ENCODE data around the gene ZFP30. TPM values are rescaled to one million over a fixed set of nuclear protein-coding genes. Genes with fewer than 3 reads are reported as not detected.

ZFP30 gene
- total and polyA plus RNA-seq, 2 of the 13 experiments (the other 11 are each of a cell fraction or from before 2014, with no cell fraction given) = 3.4 to 19.2 TPM

DNA sequence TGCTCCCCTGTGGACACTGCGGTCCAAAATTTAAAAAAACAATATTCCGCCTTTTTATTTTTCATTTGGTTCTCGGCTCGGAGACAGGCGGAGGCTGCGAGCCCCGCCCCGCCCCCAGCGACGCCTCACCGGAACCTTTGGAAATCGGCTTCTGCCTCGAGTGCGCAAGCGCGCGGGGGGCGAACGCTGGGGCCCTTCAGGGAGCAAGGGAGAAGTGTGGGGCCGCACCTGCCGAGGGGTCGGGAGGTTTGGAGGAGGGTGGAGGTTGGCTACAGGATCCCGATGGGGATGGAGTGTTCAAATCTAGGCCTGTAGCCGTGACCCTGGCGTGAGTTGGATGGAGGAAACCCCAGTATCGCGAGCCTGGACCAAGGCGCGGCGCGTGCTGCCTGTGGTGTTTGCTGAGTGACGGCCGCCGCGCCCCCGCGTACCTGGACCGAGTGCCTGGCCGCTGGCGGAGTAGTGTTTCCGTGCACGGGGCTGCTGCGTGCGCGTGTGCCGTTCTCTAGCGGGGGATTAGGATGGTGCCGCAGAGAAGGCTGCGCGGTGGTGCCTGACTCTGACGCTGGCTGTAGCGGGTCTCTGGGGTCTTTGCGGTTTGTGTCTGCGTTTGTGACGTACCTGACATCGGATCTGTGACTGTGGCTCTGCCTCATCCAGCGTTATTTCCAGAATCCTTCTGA is 565 bp upstream of the ZFP30 start (continued):
- TF ChIP-seq SP2 (CRISPR knock-in tag; IDR thresholded peaks at IDR 0.05) (no peak), RFXAP (CRISPR knock-in tag; IDR thresholded peaks at IDR 0.05; ENCODE audit: borderline replicate concordance) (peak; percentile 62; the same call in 1 of the 2 replicates), ZNF335 (CRISPR knock-in tag; IDR thresholded peaks at IDR 0.05) (no peak), ZSCAN31 (CRISPR knock-in tag; IDR thresholded peaks at IDR 0.05; ENCODE audit: low read depth) (0 out of 2 replicates have a peak, but pooled peaks have one; percentile 66), ZNF773 (CRISPR knock-in tag; IDR thresholded peaks at IDR 0.05; ENCODE audit: borderline replicate concordance) (no peak), HMG20B (CRISPR knock-in tag; conservative IDR thresholded peaks at IDR 0.05) (no peak; the same call in 1 of the 2 replicates), MED8 (CRISPR knock-in tag; IDR thresholded peaks at IDR 0.05; ENCODE audit: insufficient replicate concordance) (peak; percentile 4), GABPA (IDR thresholded peaks at IDR 0.05; ENCODE audit: low read depth, low read length) (no peak), GABPA (CRISPR knock-in tag; IDR thresholded peaks at IDR 0.05; ENCODE audit: low read depth) (peak; percentile 20), ATRX (CRISPR knock-in tag; IDR thresholded peaks at IDR 0.05; ENCODE audit: borderline replicate concordance) (no peak), ZNF329 (CRISPR knock-in tag; IDR thresholded peaks at IDR 0.05; ENCODE audit: low read depth) (peak; percentile 82; the same call in 1 of the 2 replicates), SP140L (CRISPR knock-in tag; IDR thresholded peaks at IDR 0.05; ENCODE audit: borderline replicate concordance) (no peak), TCF12 (IDR thresholded peaks at IDR 0.05) (no peak), TCF12 (CRISPR knock-in tag; IDR thresholded peaks at IDR 0.05) (no peak), ZFYVE20 (CRISPR knock-in tag; IDR thresholded peaks at IDR 0.05; ENCODE audit: borderline replicate concordance, low read depth) (no peak), HOXA7 (CRISPR knock-in tag; IDR thresholded peaks at IDR 0.05) (no peak), HNRNPLL (IDR thresholded peaks at IDR 0.05; ENCODE audit: low read depth, low read length, poor library complexity, severe bottlenecking) (peak; percentile 99), ZBTB37 (CRISPR knock-in tag; IDR thresholded peaks at IDR 0.05) (no peak; the same call in 1 of the 2 replicates)
- TF ChIP-seq, protein P1, sequence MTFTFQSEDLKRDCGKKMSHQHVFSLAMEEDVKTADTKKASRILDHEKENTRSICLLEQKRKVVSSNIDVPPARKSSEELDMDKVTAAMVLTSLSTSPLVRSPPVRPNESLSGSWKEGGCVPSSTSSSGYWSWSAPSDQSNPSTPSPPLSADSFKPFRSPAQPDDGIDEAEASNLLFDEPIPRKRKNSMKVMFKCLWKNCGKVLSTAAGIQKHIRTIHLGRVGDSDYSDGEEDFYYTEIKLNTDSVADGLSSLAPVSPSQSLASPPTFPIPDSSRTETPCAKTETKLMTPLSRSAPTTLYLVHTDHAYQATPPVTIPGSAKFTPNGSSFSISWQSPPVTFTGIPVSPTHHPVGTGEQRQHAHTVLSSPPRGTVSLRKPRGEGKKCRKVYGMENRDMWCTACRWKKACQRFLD (CRISPR knock-in tag; IDR thresholded peaks at IDR 0.05; ENCODE audit: borderline replicate concordance) = no peak
- TF ChIP-seq, protein P2, sequence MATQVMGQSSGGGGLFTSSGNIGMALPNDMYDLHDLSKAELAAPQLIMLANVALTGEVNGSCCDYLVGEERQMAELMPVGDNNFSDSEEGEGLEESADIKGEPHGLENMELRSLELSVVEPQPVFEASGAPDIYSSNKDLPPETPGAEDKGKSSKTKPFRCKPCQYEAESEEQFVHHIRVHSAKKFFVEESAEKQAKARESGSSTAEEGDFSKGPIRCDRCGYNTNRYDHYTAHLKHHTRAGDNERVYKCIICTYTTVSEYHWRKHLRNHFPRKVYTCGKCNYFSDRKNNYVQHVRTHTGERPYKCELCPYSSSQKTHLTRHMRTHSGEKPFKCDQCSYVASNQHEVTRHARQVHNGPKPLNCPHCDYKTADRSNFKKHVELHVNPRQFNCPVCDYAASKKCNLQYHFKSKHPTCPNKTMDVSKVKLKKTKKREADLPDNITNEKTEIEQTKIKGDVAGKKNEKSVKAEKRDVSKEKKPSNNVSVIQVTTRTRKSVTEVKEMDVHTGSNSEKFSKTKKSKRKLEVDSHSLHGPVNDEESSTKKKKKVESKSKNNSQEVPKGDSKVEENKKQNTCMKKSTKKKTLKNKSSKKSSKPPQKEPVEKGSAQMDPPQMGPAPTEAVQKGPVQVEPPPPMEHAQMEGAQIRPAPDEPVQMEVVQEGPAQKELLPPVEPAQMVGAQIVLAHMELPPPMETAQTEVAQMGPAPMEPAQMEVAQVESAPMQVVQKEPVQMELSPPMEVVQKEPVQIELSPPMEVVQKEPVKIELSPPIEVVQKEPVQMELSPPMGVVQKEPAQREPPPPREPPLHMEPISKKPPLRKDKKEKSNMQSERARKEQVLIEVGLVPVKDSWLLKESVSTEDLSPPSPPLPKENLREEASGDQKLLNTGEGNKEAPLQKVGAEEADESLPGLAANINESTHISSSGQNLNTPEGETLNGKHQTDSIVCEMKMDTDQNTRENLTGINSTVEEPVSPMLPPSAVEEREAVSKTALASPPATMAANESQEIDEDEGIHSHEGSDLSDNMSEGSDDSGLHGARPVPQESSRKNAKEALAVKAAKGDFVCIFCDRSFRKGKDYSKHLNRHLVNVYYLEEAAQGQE (IDR thresholded peaks at IDR 0.05; ENCODE audit: borderline replicate concordance in 1 of 2, low read depth in 1 of 2, low read length in 2 of 2) = peak in 1 of 2 experiments; percentile 31; a peak in 1 of 4 replicates
